ENCODE results near the gene AGRN.

GRCh38 chr1:1098681-1099421 lies 78.9 kb downstream of the AGRN start:
- no peak for TF ChIP-seq FOXM1 (IDR thresholded peaks at IDR 0.05; ENCODE audit: borderline replicate concordance)
- TF ChIP-seq SUZ12 (IDR thresholded peaks at IDR 0.05), result no peak
- no peak for TF ChIP-seq BHLHE40 (IDR thresholded peaks at IDR 0.05; ENCODE audit: borderline replicate concordance)
- TF ChIP-seq SP1 (IDR thresholded peaks at IDR 0.05), result no peak
- TF ChIP-seq NFRKB (IDR thresholded peaks at IDR 0.05), result no peak
- TF ChIP-seq HDGF (IDR thresholded peaks at IDR 0.05; ENCODE audit: borderline replicate concordance), result no peak
- no peak for TF ChIP-seq FOXA1 (IDR thresholded peaks at IDR 0.05)
- no peak for TF ChIP-seq CTBP1 (IDR thresholded peaks at IDR 0.05; ENCODE audit: borderline replicate concordance)
- no peak for TF ChIP-seq ZNF384 (IDR thresholded peaks at IDR 0.05)
- no peak for TF ChIP-seq LEF1 (IDR thresholded peaks at IDR 0.05; ENCODE audit: borderline replicate concordance)
- no peak for TF ChIP-seq L3MBTL2 (conservative IDR thresholded peaks at IDR 0.05)
- TF ChIP-seq FOXK2 (IDR thresholded peaks at IDR 0.05), result no peak
- TF ChIP-seq ARNT (IDR thresholded peaks at IDR 0.05), result no peak
- no peak for TF ChIP-seq TARDBP (IDR thresholded peaks at IDR 0.05)
